Stimulated activated CD4-positive, alpha-beta T cell treated with anti-CD3 and anti-CD28 coated beads, Interleukin-2, amount 100 ng/mL, for 4 hours (primary cell): Measurements from ENCODE around the gene ARID5B.
"Not testable (repeated sequence)": the region's sequence is repeated elsewhere in the genome, so short reads cannot be mapped to it uniquely, and the experiment has no call there.

Experiments used
- DNase-seq: peaks from one replicate; pipeline ENCODE4 v3.0.0-alpha.2; 2020; ENCODE audit warnings: low read depth

Gene ARID5B

DNA sequence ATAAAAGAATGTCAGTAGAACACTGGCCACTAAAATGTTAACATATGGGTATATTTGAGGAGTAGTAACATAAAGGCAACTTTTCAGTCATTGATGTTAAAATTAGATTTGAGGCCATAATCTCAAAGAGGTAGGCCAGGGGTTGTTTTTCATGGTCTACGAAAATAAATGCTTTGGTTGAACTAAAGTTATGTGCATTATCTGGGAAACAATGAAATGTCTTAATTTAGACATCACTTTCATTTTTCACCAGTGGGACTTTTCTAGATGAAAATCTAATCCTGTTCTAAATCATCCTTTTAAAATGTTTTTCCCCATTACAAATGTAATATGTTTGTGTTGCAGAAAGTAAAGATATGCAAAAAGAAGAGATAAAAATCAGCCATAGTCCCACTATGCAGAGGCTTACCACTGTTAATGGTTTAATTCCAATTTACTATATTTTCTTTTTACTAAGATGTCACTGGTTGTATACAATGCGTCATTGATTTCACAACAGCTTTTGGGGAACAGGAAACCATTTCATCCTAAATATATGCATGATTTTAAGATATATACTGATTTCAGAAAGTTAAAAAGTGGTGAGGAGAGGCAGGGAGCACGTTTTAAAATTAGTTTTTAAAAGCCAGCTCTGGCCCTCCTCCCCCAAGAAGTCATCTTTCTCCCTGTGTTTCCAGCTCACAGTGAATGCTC is 64.3 kb downstream of the ARID5B start:
- DNase-seq: no peak

GRCh38 chr10:61967298-61967697 is 65.8 kb downstream of the ARID5B start:
- no peak for DNase-seq

- no peak for DNase-seq
Observed at GRCh38 chr10:61970182-61971002, 68.9 kb downstream of the ARID5B start.

GRCh38 chr10:61971003-61971325 is 69.5 kb downstream of the ARID5B start:
- no peak for DNase-seq

DNA sequence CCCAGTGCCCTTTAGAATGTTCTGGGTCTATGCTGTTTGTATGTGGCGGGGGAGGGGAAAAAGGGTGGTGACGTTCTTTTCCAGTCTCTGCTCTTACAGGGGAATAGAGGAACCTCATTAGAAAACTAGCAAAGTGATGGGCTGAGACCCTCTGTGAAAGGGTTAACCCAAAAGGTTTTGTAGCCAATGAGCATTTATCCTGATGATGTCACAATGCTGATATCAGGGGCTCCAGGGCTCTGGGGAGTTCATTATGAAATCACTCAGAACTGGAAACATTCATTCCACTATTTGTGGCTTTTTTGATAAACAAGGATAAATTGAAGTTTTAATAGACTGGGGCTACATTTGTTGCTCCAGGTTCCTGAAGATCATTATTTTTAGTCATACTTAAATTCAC is 71.7 kb downstream of the ARID5B start:
- DNase-seq: no peak

DNA sequence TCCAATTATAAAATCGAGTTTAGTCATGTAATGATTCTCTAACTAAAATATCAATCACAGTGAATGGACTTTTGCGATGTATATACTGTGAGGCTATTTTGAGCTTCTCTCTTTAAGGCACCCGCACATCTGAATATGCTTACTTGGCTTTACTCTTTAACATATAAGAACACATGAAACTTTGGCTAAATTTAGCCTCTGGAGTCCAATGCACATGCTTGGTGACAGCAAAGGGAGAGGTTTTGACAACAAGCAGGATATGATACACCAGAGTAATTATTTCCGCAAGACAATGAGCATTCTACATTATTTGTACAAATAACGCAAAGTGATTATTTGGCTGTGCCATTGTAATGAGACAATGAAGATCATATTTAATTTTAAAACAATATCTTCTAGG is 72.4 kb downstream of the ARID5B start:
- DNase-seq: no peak

- no peak for DNase-seq
Observed at GRCh38 chr10:61974601-61975390, 73.3 kb downstream of the ARID5B start.

DNA sequence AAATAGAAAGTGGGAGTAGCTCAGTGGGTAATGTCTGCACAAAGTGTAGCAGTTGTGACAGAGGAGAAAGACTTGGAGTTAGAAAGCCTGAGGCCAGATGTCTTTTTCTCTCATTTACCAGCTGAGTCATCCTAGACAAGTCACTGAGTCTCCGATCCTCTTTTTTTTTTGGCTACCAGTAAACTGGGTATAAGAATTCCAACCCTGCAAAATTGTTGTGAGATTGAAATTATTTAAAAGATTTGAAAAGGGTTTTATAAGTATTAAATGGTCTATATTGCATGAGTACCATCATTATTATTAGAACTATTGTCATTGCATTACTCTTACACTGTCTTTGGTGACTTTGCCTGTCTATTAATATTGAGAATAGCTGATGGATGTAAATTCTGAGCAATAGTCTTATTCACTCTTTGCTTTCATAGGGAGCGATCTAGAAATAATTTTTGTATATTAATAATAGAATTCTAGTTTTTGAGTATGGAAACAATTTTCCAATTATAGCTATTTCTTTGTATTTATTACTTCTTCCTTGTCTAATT is 74.0 kb downstream of the ARID5B start:
- DNase-seq: no peak

- not testable (repeated sequence) for DNase-seq
Observed at GRCh38 chr10:61976951-61977721, 75.6 kb downstream of the ARID5B start.

- no peak for DNase-seq
Observed at GRCh38 chr10:61978965-61979364, 77.5 kb downstream of the ARID5B start.

GRCh38 chr10:61981460-61981859 is 80.0 kb downstream of the ARID5B start:
- no peak for DNase-seq

DNA sequence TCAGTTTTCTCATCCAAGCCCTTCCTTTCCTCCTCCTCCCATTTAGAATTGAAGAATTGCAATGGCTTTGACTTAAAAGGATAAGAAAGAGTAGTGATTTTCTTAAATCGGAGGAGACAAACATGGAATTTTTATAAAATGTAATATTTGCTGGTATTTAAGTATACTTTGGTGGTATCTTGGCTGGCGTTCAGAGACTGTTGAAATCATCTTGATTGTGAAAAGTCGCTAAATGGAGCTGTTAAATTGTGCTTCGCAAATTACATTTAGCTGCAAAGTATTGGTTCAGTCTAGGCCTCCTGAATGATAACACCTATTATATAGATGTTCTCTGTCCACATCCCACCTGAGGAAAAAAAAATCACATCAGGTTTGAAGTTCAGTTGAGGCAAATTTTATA is 81.8 kb downstream of the ARID5B start:
- DNase-seq: no peak

- no peak for DNase-seq
Observed at GRCh38 chr10:61984803-61985418, 83.4 kb downstream of the ARID5B start.

DNA sequence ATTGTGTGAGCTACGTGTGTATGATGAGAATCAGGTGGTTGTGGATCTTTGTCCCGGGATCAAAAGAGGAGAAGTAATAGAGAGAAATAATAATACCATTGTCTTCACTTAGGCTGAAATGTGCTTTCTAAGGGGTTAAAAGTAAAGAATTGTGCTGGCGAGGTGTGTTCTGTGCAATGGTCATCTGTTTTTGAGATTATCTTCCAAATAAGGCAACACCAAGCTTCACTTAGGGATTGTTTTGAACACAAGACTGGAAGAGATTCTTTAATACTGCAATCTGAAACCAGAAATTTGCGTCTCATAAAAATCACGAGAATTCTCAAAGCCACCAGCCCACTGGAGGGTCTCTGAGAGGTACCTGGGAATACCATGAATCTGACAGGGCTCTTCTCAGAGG is 84.2 kb downstream of the ARID5B start:
- no peak for DNase-seq

DNA sequence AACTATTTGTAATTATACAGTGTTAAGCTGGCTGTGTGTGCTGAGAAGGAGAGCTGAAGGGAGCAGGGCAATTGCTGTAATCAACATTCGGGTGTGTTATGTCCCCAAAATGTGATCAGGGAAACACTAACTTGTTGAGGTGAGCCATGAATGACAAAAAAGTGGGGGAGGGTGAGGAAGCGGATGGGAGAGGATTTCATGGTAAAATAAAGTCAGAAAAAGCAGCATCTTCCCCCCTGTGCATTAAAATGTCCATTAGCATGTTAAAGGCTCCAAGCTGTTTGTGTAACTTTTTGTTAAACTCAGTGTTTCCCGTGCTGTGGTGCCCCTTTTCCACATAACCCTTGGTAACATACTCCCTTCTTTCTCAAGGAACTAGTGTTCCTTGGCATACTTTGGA is 84.9 kb downstream of the ARID5B start:
- no peak for DNase-seq

DNA sequence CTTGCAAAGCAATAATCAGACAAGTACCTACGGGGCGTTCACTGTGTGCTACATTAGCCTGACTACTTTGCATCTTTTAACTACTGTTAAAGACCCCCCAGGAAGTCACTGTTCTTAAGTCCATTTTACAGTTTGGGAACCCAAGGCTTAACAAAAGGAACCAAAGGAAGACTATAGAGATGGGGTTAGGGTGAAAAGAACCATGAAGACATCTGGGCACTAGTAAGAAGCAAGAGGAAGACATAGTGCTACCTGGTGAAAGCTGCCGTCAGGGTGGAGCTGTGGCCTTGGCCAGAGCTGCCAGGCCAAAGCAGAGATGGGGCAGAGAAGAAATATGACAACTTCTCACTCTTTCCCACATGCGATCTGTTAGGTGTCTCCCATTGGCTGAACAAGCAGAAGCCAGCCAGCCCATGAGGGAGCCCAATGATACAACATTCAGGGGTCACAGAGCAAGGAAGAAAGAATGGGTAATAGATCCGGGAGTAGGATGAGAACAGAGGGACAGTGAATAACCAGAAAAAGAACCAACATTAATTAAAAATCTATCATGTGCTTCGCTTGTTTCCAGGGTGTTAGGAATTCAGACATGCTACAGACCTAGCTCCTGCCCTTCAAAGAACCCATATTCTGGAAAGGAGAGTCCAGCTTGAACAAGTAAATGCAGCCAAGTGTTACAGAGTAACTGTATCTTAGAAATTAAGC is 85.4 kb downstream of the ARID5B start:
- DNase-seq: no peak

- no peak for DNase-seq
Observed at GRCh38 chr10:61987537-61987936, 86.0 kb downstream of the ARID5B start.

GRCh38 chr10:61987951-61988379 is 86.5 kb downstream of the ARID5B start:
- no peak for DNase-seq

GRCh38 chr10:61989995-61990760 is 88.7 kb downstream of the ARID5B start:
- DNase-seq: no peak

DNA sequence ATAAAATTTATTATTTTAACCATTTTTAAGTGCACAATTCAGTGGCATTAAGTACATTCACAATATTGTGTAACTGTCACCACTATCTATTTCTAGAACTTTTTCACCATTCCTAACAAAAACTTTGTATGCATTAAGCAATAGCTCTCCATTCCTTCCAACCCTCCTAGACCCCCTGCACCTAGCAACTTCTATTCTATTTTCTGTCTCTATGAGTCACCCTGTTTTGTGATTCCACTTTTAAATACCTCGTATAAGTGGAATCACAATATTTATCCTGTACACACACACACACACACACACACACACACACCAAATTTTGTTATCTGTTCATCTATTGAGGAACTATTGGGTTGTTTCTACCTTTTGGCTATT is 89.2 kb downstream of the ARID5B start:
- no peak for DNase-seq
